OCI-LY3 (cell line): ENCODE measurements around the gene DSCAM.

Experiments used
- EZH2phosphoT487 ChIP-seq: fragments of 200-600 bp; shearing (Covaris generic); IDR thresholded peaks from 2 replicates; pipeline ENCODE4 v1.6.1; 2018; ENCODE audit warnings: antibody characterized with exemption, mixed run types, low read depth
- TF ChIP-seq, protein P1 (sequence below): fragments of 200-600, 300-600 bp; sonication (generic); IDR thresholded peaks from 2 replicates; pipeline ENCODE4 v1.5.1; 2014; ENCODE audit warnings: antibody characterized with exemption, low read length, low read depth

DNA sequence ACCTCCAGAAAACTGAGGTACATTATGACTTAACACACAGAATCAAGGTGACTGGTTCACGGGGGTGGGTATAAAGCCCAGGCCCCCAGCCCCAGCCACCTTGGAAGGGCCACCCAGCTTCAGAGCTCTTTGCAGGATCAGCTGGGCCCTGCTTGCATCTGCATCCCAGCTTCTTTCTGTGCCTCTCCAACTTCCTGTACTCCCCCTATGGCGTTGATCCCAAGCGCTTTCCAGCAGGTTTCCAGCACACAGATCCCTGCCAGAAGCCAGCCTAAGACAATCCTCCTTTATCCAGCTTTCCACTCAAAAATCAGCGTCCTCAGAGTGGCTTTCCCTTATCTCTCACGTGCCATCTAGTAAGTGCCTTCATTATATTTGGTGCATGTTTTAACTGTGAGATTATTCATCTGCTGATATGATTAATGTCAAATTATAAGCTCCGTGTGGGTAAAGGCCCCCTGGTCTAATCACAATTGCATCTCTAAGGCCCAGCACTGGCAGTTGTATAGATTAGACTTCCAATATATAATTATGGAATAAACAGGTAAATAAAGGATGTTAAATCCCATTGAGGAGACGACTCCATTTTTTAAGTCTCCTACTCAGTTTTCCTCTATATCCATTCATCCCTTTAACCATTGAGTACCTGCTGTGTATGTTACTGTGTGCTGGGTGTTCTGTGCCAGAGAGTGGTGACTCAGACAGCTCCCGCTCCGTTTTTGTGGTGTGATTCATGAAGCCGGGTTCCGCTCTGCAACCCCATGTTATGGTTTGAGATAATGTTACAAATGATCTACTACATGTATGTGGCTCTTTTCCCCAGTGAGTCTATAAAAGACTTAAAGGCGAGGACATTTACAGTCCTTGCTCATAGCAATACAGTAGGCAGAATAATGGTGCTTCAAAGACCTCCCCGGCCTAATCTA, 592.2 kb downstream of the DSCAM start:
- TF ChIP-seq, protein P1, sequence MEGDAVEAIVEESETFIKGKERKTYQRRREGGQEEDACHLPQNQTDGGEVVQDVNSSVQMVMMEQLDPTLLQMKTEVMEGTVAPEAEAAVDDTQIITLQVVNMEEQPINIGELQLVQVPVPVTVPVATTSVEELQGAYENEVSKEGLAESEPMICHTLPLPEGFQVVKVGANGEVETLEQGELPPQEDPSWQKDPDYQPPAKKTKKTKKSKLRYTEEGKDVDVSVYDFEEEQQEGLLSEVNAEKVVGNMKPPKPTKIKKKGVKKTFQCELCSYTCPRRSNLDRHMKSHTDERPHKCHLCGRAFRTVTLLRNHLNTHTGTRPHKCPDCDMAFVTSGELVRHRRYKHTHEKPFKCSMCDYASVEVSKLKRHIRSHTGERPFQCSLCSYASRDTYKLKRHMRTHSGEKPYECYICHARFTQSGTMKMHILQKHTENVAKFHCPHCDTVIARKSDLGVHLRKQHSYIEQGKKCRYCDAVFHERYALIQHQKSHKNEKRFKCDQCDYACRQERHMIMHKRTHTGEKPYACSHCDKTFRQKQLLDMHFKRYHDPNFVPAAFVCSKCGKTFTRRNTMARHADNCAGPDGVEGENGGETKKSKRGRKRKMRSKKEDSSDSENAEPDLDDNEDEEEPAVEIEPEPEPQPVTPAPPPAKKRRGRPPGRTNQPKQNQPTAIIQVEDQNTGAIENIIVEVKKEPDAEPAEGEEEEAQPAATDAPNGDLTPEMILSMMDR: no peak
- TF ChIP-seq EZH2phosphoT487: no peak
